ENCODE measurements around the gene IL13. TPM values are rescaled to one million over a fixed set of nuclear protein-coding genes. Genes with fewer than 3 reads are reported as not detected.

IL13 gene
- total RNA-seq, 1 experiment from 2014 or later = not detected

GRCh38 chr5:132644177-132644576, 13.8 kb upstream of the IL13 start:
- Histone ChIP-seq H3K4me3 (ENCODE audit: low read depth, low read length) (no peak overlapping the region), H3K27me3 (replicated peaks; ENCODE audit: control insufficient read depth, insufficient read depth, low read length) (no peaks in the 10 kb centered on the region), H3K4me1 (peaks cover 17% of the 10 kb centered on the region), H3K9me3 (peaks cover 7% of the 10 kb centered on the region), H3K36me3 (ENCODE audit: control insufficient read depth, insufficient read depth, low read length) (no peaks in the 10 kb centered on the region; the same call in none of the 2 replicates)
- no peak for DNase-seq
- peaks cover 12% of the 10 kb centered on the region for H3K9me3 Mint-ChIP-seq (ENCODE audit: unreplicated experiment)
- peaks cover 51% of the 10 kb centered on the region for H3K36me3 Mint-ChIP-seq (ENCODE audit: insufficient read depth, unreplicated experiment)
- H3K27me3 Mint-ChIP-seq (ENCODE audit: insufficient read depth, unreplicated experiment) = no peaks in the 10 kb centered on the region
- BruUV-seq (replicated peaks) = no TSS peak
- intact Hi-C loops (cut with micrococcal nuclease; ENCODE audit: unreplicated experiment) = no loop called here
- H3K4me3 Mint-ChIP-seq (ENCODE audit: unreplicated experiment) = no peak overlapping the region
- TF ChIP-seq CTCF (IDR thresholded peaks at IDR 0.05; ENCODE audit: insufficient read depth in 1 of 2, low read depth in 1 of 2, low read length in 1 of 2, severe bottlenecking in 1 of 2, unreplicated experiment in 1 of 2) = no peak
- H3K27ac Mint-ChIP-seq (ENCODE audit: unreplicated experiment) = no peak overlapping the region
- peaks cover 12% of the 10 kb centered on the region for H3K4me1 Mint-ChIP-seq (ENCODE audit: low read depth, unreplicated experiment)
- ChIA-PET POLR2A (no interaction called here), CTCF (no interaction called here)

GRCh38 chr5:132646583-132647266, 11.2 kb upstream of the IL13 start:
- BruUV-seq (replicated peaks) = no TSS peak
- intact Hi-C loops (cut with micrococcal nuclease; ENCODE audit: unreplicated experiment) = no loop called here
- Histone ChIP-seq H3K4me1 (peaks cover 17% of the 10 kb centered on the region), H3K9me3 (peaks cover 7% of the 10 kb centered on the region), H3K4me3 (ENCODE audit: low read depth, low read length) (no peak overlapping the region), H3K36me3 (ENCODE audit: control insufficient read depth, insufficient read depth, low read length) (no peaks in the 10 kb centered on the region; the same call in 1 of the 2 replicates), H3K27me3 (replicated peaks; ENCODE audit: control insufficient read depth, insufficient read depth, low read length) (no peaks in the 10 kb centered on the region)
- POLR2A ChIA-PET = no interaction called here
- DNase-seq = peak in 1 of 2 experiments; percentile 36
- no peak for TF ChIP-seq CTCF (IDR thresholded peaks at IDR 0.05; ENCODE audit: insufficient read depth in 1 of 2, low read depth in 1 of 2, low read length in 1 of 2, severe bottlenecking in 1 of 2, unreplicated experiment in 1 of 2)
- H3K27ac Mint-ChIP-seq (ENCODE audit: unreplicated experiment) = peak overlapping the region; percentile 61
- H3K36me3 Mint-ChIP-seq (ENCODE audit: insufficient read depth, unreplicated experiment) = peaks cover 27% of the 10 kb centered on the region
- H3K27me3 Mint-ChIP-seq (ENCODE audit: insufficient read depth, unreplicated experiment) = no peaks in the 10 kb centered on the region
- no peak overlapping the region for H3K4me3 Mint-ChIP-seq (ENCODE audit: unreplicated experiment)
- H3K9me3 Mint-ChIP-seq (ENCODE audit: unreplicated experiment) = peaks cover 12% of the 10 kb centered on the region
- H3K4me1 Mint-ChIP-seq (ENCODE audit: low read depth, unreplicated experiment) = peaks cover 12% of the 10 kb centered on the region
- CTCF ChIA-PET = interaction anchor here (1.3 kb wide), 1 partner anchor 120 kb away, joined by 3 read pairs; no protein-coding TSS in a partner anchor

GRCh38 chr5:132647473-132647872, 10.5 kb upstream of the IL13 start:
- ChIA-PET CTCF (interaction anchor here (0.6 to 1.3 kb wide), 2 partner anchors 120 to 660 kb away, joined by 3 read pairs; no protein-coding TSS in a partner anchor), POLR2A (no interaction called here)
- Mint-ChIP-seq H3K27me3 (ENCODE audit: insufficient read depth, unreplicated experiment) (no peaks in the 10 kb centered on the region), H3K4me1 (ENCODE audit: low read depth, unreplicated experiment) (peaks cover 12% of the 10 kb centered on the region), H3K4me3 (ENCODE audit: unreplicated experiment) (no peak overlapping the region), H3K27ac (ENCODE audit: unreplicated experiment) (no peak overlapping the region), H3K36me3 (ENCODE audit: insufficient read depth, unreplicated experiment) (peaks cover 19% of the 10 kb centered on the region), H3K9me3 (ENCODE audit: unreplicated experiment) (peaks cover 12% of the 10 kb centered on the region)
- no peaks in the 10 kb centered on the region for H3K27me3 ChIP-seq (replicated peaks; ENCODE audit: control insufficient read depth, insufficient read depth, low read length)
- TF ChIP-seq CTCF (IDR thresholded peaks at IDR 0.05; ENCODE audit: insufficient read depth in 1 of 2, low read depth in 1 of 2, low read length in 1 of 2, severe bottlenecking in 1 of 2, unreplicated experiment in 1 of 2) = no peak
- no peak for DNase-seq
- no peak overlapping the region for H3K4me3 ChIP-seq (ENCODE audit: low read depth, low read length)
- peaks cover 17% of the 10 kb centered on the region for H3K4me1 ChIP-seq
- intact Hi-C loops (cut with micrococcal nuclease; ENCODE audit: unreplicated experiment) = no loop called here
- no TSS peak for BruUV-seq (replicated peaks)
- no peaks in the 10 kb centered on the region; the same call in 1 of the 2 replicates for H3K36me3 ChIP-seq (ENCODE audit: control insufficient read depth, insufficient read depth, low read length)
- H3K9me3 ChIP-seq = peaks cover 7% of the 10 kb centered on the region

All from Caco-2 (cell line).